ENCODE results near the gene MTFMT. TPM values are rescaled to one million over a fixed set of nuclear protein-coding genes. Genes with fewer than 3 reads are reported as not detected.

The MTFMT gene
- total and polyA plus RNA-seq, 4 donors, result 5.0 to 15.0 (median 11.3) TPM

GRCh38 chr15:65072027-65072426 is 42.6 kb upstream of the MTFMT start:
- Histone ChIP-seq H3K4me3 (no peak overlapping the region), H3K27ac (ENCODE audit: low read depth in 1 of 2, low read length in 1 of 2) (peak overlapping the region; percentile 71 to 76), H3K27me3 (ENCODE audit: control insufficient read depth in 3 of 3, insufficient read depth in 3 of 3, low read length in 2 of 3) (no peaks in the 10 kb centered on the region), H3K36me3 (ENCODE audit: control insufficient read depth in 4 of 4, insufficient read depth in 4 of 4, low read length in 4 of 4) (peaks cover 0 to 6% (median 0%) of the 10 kb centered on the region in 4 donors), H3K9ac (ENCODE audit: insufficient read depth in 1 of 2, low read length in 2 of 2) (no peak overlapping the region), H3K9me3 (ENCODE audit: control insufficient read depth in 4 of 4, insufficient read depth in 3 of 4, low read length in 3 of 4) (peaks cover 0 to 3% (median 0%) of the 10 kb centered on the region in 4 donors), H3K4me1 (ENCODE audit: control insufficient read depth in 5 of 5, insufficient read depth in 5 of 5, low read length in 5 of 5) (peaks cover 8 to 55% (median 27%) of the 10 kb centered on the region in 5 donors)
- DNase-seq (peak; percentile 70 to 90 (median 81)), ATAC-seq (ENCODE audit: insufficient read depth, low FRiP score) (no peak)
- 68 to 93% methylated on average over 1 of the region's 1 CpG for WGBS, 2 donors
- TF ChIP-seq, protein P1, sequence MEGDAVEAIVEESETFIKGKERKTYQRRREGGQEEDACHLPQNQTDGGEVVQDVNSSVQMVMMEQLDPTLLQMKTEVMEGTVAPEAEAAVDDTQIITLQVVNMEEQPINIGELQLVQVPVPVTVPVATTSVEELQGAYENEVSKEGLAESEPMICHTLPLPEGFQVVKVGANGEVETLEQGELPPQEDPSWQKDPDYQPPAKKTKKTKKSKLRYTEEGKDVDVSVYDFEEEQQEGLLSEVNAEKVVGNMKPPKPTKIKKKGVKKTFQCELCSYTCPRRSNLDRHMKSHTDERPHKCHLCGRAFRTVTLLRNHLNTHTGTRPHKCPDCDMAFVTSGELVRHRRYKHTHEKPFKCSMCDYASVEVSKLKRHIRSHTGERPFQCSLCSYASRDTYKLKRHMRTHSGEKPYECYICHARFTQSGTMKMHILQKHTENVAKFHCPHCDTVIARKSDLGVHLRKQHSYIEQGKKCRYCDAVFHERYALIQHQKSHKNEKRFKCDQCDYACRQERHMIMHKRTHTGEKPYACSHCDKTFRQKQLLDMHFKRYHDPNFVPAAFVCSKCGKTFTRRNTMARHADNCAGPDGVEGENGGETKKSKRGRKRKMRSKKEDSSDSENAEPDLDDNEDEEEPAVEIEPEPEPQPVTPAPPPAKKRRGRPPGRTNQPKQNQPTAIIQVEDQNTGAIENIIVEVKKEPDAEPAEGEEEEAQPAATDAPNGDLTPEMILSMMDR (IDR thresholded peaks at IDR 0.05; ENCODE audit: control extremely low read depth, extremely low read depth), result no peak

DNA sequence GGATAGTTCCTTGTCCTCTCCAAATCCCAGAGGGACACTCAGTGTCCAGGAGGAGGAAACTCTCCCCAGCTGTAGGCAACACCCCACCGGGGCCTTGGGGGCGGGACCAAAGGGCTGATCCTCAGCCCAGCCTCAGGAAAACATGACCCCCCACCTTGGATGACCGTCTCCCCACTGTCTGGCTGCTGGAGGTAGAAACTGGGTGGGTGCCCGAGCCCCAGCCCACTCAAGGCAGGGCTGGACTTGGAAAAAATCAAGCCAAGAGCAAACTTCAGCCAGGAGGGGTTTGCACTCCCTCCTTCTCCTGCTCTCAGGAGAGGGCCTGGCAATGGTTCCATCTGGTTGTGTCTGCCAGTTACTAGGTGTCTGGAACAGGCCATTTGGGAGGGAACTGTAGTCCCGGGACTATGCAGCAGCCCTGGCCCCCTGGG is 42.0 kb upstream of the MTFMT start:
- Histone ChIP-seq H3K27me3 (ENCODE audit: control insufficient read depth in 3 of 3, insufficient read depth in 3 of 3, low read length in 2 of 3) (no peaks in the 10 kb centered on the region), H3K36me3 (ENCODE audit: control insufficient read depth in 4 of 4, insufficient read depth in 4 of 4, low read length in 4 of 4) (peaks cover 0 to 6% (median 0%) of the 10 kb centered on the region in 4 donors), H3K4me1 (ENCODE audit: control insufficient read depth in 5 of 5, insufficient read depth in 5 of 5, low read length in 5 of 5) (peaks cover 3 to 54% (median 27%) of the 10 kb centered on the region in 5 donors), H3K9ac (ENCODE audit: insufficient read depth in 1 of 2, low read length in 2 of 2) (no peak overlapping the region), H3K4me3 (no peak overlapping the region), H3K9me3 (ENCODE audit: control insufficient read depth in 4 of 4, insufficient read depth in 3 of 4, low read length in 3 of 4) (no peaks in the 10 kb centered on the region), H3K27ac (ENCODE audit: low read depth in 1 of 2, low read length in 1 of 2) (peak overlapping the region; percentile 71 to 76)
- no peak for ATAC-seq (ENCODE audit: insufficient read depth, low FRiP score)
- TF ChIP-seq, protein P1 (IDR thresholded peaks at IDR 0.05; ENCODE audit: control extremely low read depth, extremely low read depth), result no peak
- peak; percentile 73 to 92 (median 81) for DNase-seq
- WGBS, 2 donors, result 56 to 81% methylated on average over 5 of the region's 5 CpGs

DNA sequence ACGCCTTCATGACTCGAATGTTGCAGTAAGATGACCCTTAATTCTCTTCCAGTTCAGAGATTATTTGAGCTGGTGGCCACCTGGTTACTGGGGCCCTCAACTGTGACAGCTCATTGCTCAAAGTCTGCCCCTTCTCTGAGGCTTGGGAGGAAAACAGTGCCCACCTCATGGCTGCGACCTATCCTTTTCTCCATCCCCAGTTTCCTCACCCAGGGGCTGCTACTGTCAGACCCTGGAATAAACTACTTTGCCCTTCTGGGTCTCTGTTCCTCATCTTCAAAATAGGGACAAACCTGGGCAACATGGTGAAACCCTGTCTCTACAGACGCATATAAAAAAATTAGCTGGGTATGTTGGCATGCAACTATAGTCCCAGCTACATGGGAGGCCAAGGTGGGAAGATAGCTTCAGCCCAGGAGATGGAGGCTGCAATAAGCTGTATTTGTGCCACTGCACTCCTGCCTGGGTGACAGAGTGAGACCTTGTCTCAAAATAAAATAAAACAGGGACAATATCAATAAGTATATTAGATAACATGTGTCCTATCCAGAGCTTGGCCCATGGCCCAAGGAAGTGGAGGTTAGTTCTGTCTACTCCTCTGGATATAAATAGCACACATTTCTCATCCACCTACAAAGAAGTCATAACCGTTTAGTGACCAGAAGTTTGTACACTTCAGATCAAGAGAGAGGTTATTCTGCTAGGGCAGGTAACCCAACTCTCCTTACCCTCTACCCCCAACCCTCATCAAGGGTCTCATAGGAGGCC is 40.5 kb upstream of the MTFMT start:
- DNase-seq (no peak), ATAC-seq (ENCODE audit: insufficient read depth, low FRiP score) (no peak)
- Histone ChIP-seq H3K9me3 (ENCODE audit: control insufficient read depth in 4 of 4, insufficient read depth in 3 of 4, low read length in 3 of 4) (no peaks in the 10 kb centered on the region), H3K36me3 (ENCODE audit: control insufficient read depth in 4 of 4, insufficient read depth in 4 of 4, low read length in 4 of 4) (peaks cover 0 to 15% (median 4%) of the 10 kb centered on the region in 4 donors), H3K4me3 (no peak overlapping the region), H3K27me3 (ENCODE audit: control insufficient read depth in 3 of 3, insufficient read depth in 3 of 3, low read length in 2 of 3) (no peaks in the 10 kb centered on the region), H3K4me1 (ENCODE audit: control insufficient read depth in 5 of 5, insufficient read depth in 5 of 5, low read length in 5 of 5) (peaks cover 3 to 65% (median 27%) of the 10 kb centered on the region in 5 donors), H3K27ac (ENCODE audit: low read depth in 1 of 2, low read length in 1 of 2) (peak overlapping the region; percentile 76 to 86), H3K9ac (ENCODE audit: insufficient read depth in 1 of 2, low read length in 2 of 2) (no peak overlapping the region)
- 75 to 76% methylated on average over 5 of the region's 5 CpGs for WGBS, 2 donors
- TF ChIP-seq, protein P1 (IDR thresholded peaks at IDR 0.05; ENCODE audit: control extremely low read depth, extremely low read depth), result no peak

Data from lung (tissue), 12 donors.